ENCODE measurements around the gene ZNF92. TPM values are rescaled to one million over a fixed set of nuclear protein-coding genes. Genes with fewer than 3 reads are reported as not detected.

Gene ZNF92
- 13.2 and 19.0 TPM in 2 replicates for total RNA-seq (2016; rRNA removed; fragmentation: Illumina TruSeq; extraction: Trizol)
- total RNA-seq (2016; cell fraction: cytosol; rRNA removed; fragmentation: Illumina TruSeq; extraction: Trizol; ENCODE audit: low read depth): 2.1 and 2.9 TPM in 2 replicates
- total RNA-seq (2016; cell fraction: insoluble cytoplasmic fraction; rRNA removed; fragmentation: Illumina TruSeq; extraction: Trizol): 12.4 and 20.6 TPM in 2 replicates
- total RNA-seq (2016; cell fraction: membrane; rRNA removed; fragmentation: Illumina TruSeq; extraction: Trizol): 5.9 and 7.6 TPM in 2 replicates
- total RNA-seq (2016; cell fraction: nucleus; rRNA removed; fragmentation: Illumina TruSeq; extraction: Trizol): 20.4 and 22.5 TPM in 2 replicates
- 3.1 and 4.0 TPM in 2 replicates for polyA plus RNA-seq (2011; rRNA removed)
- polyA plus RNA-seq (2011; cell fraction: cytosol; rRNA removed): 1.0 and 1.9 TPM in 2 replicates
- polyA plus RNA-seq (2011; cell fraction: nucleus; rRNA removed): 3.9 and 4.3 TPM in 2 replicates
- polyA plus RNA-seq (2012): 6.2 and 6.8 TPM in 2 replicates
- polyA plus RNA-seq (2016; cell fraction: cytosol; fragmentation: Illumina TruSeq; extraction: Trizol; ENCODE audit: low read depth): 0.49 and 0.63 TPM in 2 replicates
- polyA plus RNA-seq (2016; cell fraction: insoluble cytoplasmic fraction; fragmentation: Illumina TruSeq; extraction: Trizol; ENCODE audit: low read depth): 18.6 and 20.1 TPM in 2 replicates
- polyA plus RNA-seq (2016; cell fraction: membrane; fragmentation: Illumina TruSeq; extraction: Trizol; ENCODE audit: low read depth): 1.8 and 2.4 TPM in 2 replicates
- polyA plus RNA-seq (2016; cell fraction: nucleus; fragmentation: Illumina TruSeq; extraction: Trizol; ENCODE audit: insufficient read depth, low read depth): 18.6 and 23.8 TPM in 2 replicates
- 2.1 and 3.0 TPM in 2 replicates for polyA minus RNA-seq (2011; rRNA and poly(A)+ RNA removed; ENCODE audit: low replicate concordance)
- polyA minus RNA-seq (2011; cell fraction: cytosol; rRNA and poly(A)+ RNA removed): 5.9 and 6.0 TPM in 2 replicates
- 19.4 and 20.2 TPM in 2 replicates for polyA minus RNA-seq (2011; cell fraction: nucleus; rRNA and poly(A)+ RNA removed)
- Bru-seq, nascent RNA: percentile 87 among the genes with signal in this experiment
- percentile 65 among the genes with signal in this experiment for BruChase-seq, experiment 1, labeled RNA remaining after a 6-hour chase
- BruChase-seq, experiment 2, labeled RNA remaining after a 2-hour chase: percentile 71 among the genes with signal in this experiment
- long read RNA-seq, experiment 1, partial matches to known transcripts: 0 of 4 reads
- long read RNA-seq, experiment 1, other reads (novel, unspliced or antisense): 1 of 4 reads
- long read RNA-seq, experiment 2, partial matches to known transcripts: 0 of 5 reads
- long read RNA-seq, experiment 2, other reads (novel, unspliced or antisense): 3 of 5 reads

DNA sequence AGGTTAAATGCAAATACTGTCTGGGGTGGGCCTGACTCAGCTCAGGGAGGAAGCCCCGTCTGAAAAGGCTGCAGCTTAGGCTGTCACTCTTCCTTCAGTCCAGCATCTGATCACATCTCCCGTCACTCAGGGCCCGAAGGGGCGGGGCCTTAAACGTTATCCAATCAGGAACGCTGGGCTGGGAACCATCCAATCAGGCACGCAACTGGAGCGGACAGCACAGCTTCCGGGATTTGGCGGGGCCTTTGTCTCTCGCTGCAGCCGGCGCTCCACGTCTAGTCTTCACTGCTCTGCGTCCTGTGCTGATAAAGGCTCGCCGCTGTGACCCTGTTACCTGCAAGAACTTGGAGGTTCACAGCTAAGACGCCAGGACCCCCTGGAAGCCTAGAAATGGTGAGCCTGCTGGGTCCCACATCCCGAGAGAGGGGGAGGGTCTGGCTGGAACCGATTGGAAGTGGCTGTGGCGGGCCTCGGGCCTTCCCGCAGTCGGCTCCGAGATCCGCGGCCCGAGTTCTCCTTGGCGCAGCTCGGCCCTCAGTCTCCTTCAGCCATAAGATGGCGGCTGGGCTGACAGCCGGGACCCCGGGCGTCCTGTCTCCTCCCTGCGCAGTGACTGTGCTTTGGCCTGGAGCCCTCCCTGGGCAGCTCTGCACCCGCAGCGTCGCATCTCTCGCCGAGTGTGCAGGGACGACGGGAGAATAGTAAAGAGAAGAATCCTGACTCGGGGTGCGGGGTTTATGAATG, at the start of gene ZNF92:
Gene ZNF92, plus strand, starts transcription at position 248 of the 744 bp plus-strand sequence. Its CDS starts 143 bp downstream, at position 391.
- Histone ChIP-seq H2AFZ (ENCODE audit: low read length) (no peak within 1 kb of the TSS), H4K20me1 (ENCODE audit: insufficient read depth, low read length) (no peaks in the 10 kb centered on the region), H3K9ac (ENCODE audit: insufficient read depth, low read depth, low read length) (peak within 1 kb of the TSS; percentile 83), H3K9me3 (ENCODE audit: low read length) (no peaks in the 10 kb centered on the region), H3K27me3 (ENCODE audit: control insufficient read depth in 1 of 2, insufficient read depth in 2 of 2, low read length in 2 of 2) (no peaks in the 10 kb centered on the region), H3K4me2 (ENCODE audit: low read depth, low read length) (peak within 1 kb of the TSS; percentile 78), H3K36me3 (replicated peaks in 1 of 2; ENCODE audit: control insufficient read depth in 1 of 2, insufficient read depth in 2 of 2, low read length in 2 of 2) (no peaks in the 10 kb centered on the region), H3K79me2 (ENCODE audit: insufficient read depth, low read length) (peaks cover 47% of the 10 kb centered on the region), H3K4me1 (ENCODE audit: insufficient read depth, low read length) (peaks cover 65% of the 10 kb centered on the region), H3K27ac (ENCODE audit: extremely low read length, insufficient read depth, low read length) (peak within 1 kb of the TSS; percentile 75), H3K4me3 (replicated peaks in 1 of 3; ENCODE audit: insufficient read depth in 1 of 3, low read depth in 2 of 3, low read length in 3 of 3) (peak within 1 kb of the TSS; percentile 80 to 97 (median 91))
- CTCF ChIA-PET (ENCODE audit: low intra/inter-chr PET ratio, low total read pairs): no interaction called here
- in situ Hi-C loops (cut with HindIII; ENCODE audit: extremely low pct_ligation_motif_present, low pct_unique_long_range_greater_than_20kb) (no loop called here), intact Hi-C loops (cut with micrococcal nuclease; ENCODE audit: unreplicated experiment) (loop anchor here (1.0 kb wide), 1 partner anchor 72 kb away; no protein-coding TSS in a partner anchor)
- peak; percentile 81 for FAIRE-seq
- POLR2A ChIA-PET: interaction anchor here (0.8 to 1.8 kb wide), 10 partner anchors 9 to 136 kb away, joined by 3 to 14 read pairs (median 4); no protein-coding TSS in a partner anchor
- BruUV-seq (replicated peaks): no TSS peak
- ATAC-seq: peak; percentile 98
- peak; percentile 97 for DNase-seq (ENCODE audit: low spot score)
- WGBS (ENCODE audit: low lambda C conversion rate): 0% methylated on average over 15 of the region's 44 CpGs
- peak; percentile 87 for TF ChIP-seq MEIS1 (CRISPR knock-in tag; IDR thresholded peaks at IDR 0.05; ENCODE audit: borderline replicate concordance)
- no peak for TF ChIP-seq NFKBIZ (CRISPR knock-in tag; IDR thresholded peaks at IDR 0.05)
- TF ChIP-seq KDM5A (IDR thresholded peaks at IDR 0.05; ENCODE audit: borderline replicate concordance, low read length): peak; percentile 66; the same call in 1 of the 2 replicates
- no peak for TF ChIP-seq MAFF (IDR thresholded peaks at IDR 0.05; ENCODE audit: low read depth, low read length)
- 0 out of 2 replicates have a peak, but pooled peaks have one; percentile 14 for TF ChIP-seq CBFB (CRISPR knock-in tag; IDR thresholded peaks at IDR 0.05)
- TF ChIP-seq CAMTA2 (CRISPR knock-in tag; IDR thresholded peaks at IDR 0.05; ENCODE audit: borderline replicate concordance): peak; percentile 68; the same call in 1 of the 2 replicates
- TF ChIP-seq ELF3 (CRISPR knock-in tag; IDR thresholded peaks at IDR 0.05): peak; percentile 52; the same call in 1 of the 2 replicates
- TF ChIP-seq ZNF34 (CRISPR knock-in tag; IDR thresholded peaks at IDR 0.05; ENCODE audit: borderline replicate concordance): peak; percentile 75; the same call in 1 of the 2 replicates
- TF ChIP-seq, protein P1, sequence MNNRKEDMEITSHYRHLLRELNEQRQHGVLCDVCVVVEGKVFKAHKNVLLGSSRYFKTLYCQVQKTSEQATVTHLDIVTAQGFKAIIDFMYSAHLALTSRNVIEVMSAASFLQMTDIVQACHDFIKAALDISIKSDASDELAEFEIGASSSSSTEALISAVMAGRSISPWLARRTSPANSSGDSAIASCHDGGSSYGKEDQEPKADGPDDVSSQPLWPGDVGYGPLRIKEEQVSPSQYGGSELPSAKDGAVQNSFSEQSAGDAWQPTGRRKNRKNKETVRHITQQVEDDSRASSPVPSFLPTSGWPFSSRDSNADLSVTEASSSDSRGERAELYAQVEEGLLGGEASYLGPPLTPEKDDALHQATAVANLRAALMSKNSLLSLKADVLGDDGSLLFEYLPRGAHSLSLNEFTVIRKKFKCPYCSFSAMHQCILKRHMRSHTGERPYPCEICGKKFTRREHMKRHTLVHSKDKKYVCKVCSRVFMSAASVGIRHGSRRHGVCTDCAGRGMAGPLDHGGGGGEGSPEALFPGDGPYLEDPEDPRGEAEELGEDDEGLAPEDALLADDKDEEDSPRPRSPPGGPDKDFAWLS (CRISPR knock-in tag; IDR thresholded peaks at IDR 0.05; ENCODE audit: borderline replicate concordance): no peak
- TF ChIP-seq ZBTB42 (CRISPR knock-in tag; IDR thresholded peaks at IDR 0.05): no peak
- TF ChIP-seq SP140L (CRISPR knock-in tag; IDR thresholded peaks at IDR 0.05; ENCODE audit: borderline replicate concordance): no peak
- TF ChIP-seq FIP1L1 (IDR thresholded peaks at IDR 0.05; ENCODE audit: borderline replicate concordance, insufficient read depth, low read depth, low read length): no peak
- TF ChIP-seq KLF13 (CRISPR knock-in tag; IDR thresholded peaks at IDR 0.05): no peak
- peak; percentile 91 for TF ChIP-seq ZNF619 (CRISPR knock-in tag; IDR thresholded peaks at IDR 0.05)
- TF ChIP-seq ZC3H13 (CRISPR knock-in tag; IDR thresholded peaks at IDR 0.05): no peak
- TF ChIP-seq NPAS2 (CRISPR knock-in tag; IDR thresholded peaks at IDR 0.05; ENCODE audit: borderline replicate concordance): no peak
